K562 (cell line): ENCODE results near the gene AMBRA1. TPM values are rescaled to one million over a fixed set of nuclear protein-coding genes. Genes with fewer than 3 reads are reported as not detected.

Experiments
- CHCHD3 ChIP-seq: fragments of 250-450 bp; sonication (Bioruptor Pico); IDR thresholded peaks from 2 replicates; pipeline ENCODE4 v2.1.2; 2022; ENCODE audit warnings: mild to moderate bottlenecking
- E2F6 ChIP-seq, 2 experiments: IDR thresholded peaks; 2 replicates each; pipeline ENCODE4 v1.6.1; 2011; ENCODE audit warnings: borderline replicate concordance in 1 of 2, control low read depth in 1 of 2, low read depth in 1 of 2, low read length in 1 of 2, mild to moderate bottlenecking in 1 of 2, mixed read lengths in 1 of 2, moderate library complexity in 1 of 2; ENCODE audit not compliant: insufficient read depth in 1 of 2, insufficient read length in 1 of 2, poor library complexity in 1 of 2, severe bottlenecking in 1 of 2; ENCODE audit errors: extremely low read depth in 1 of 2
- FUS ChIP-seq: fragments of 200-400 bp; formaldehyde crosslinking; optimal IDR thresholded peaks from 2 replicates; pipeline ENCODE3; 2017; ENCODE audit warnings: low read depth, low read length
- GATAD2A ChIP-seq: fragments of 450-650 bp; IDR thresholded peaks from 2 replicates; pipeline ENCODE4 v1.6.1; 2017
- ID3 ChIP-seq, 2 experiments: fragments of 250-450 bp in 1 of 2; fragments of 450-650 bp in 1 of 2; sonication (Bioruptor Pico) in 1 of 2; IDR thresholded peaks; 2 replicates each; pipeline versions ENCODE4 v1.6.1 to v1.8.0; 2016 to 2021; ENCODE audit warnings: mild to moderate bottlenecking in 2 of 2, moderate library complexity in 2 of 2, missing compliant biosample characterization in 1 of 2, missing genetic modification characterization in 1 of 2
- LCOR ChIP-seq: sonication (generic); formaldehyde crosslinking; IDR thresholded peaks from 2 replicates; pipeline ENCODE4 v1.8.0; 2022; ENCODE audit warnings: mild to moderate bottlenecking, missing genetic modification reagents
- RBM25 ChIP-seq: fragments of 200-400 bp; formaldehyde crosslinking; IDR thresholded peaks from 2 replicates; pipeline ENCODE4 v1.6.1; 2018; ENCODE audit warnings: low read length, low read depth, moderate library complexity; ENCODE audit not compliant: severe bottlenecking
- RBM34 ChIP-seq: fragments of 200-400 bp; formaldehyde crosslinking; IDR thresholded peaks from 2 replicates; pipeline ENCODE4 v1.6.1; 2018; ENCODE audit warnings: low read length, borderline replicate concordance; ENCODE audit not compliant: insufficient read depth
- SOX6 ChIP-seq: fragments of 450-650 bp; IDR thresholded peaks from 2 replicates; pipeline ENCODE4 v1.6.1; 2014; ENCODE audit warnings: mild to moderate bottlenecking
- SRSF7 ChIP-seq: fragments of 200-400 bp; formaldehyde crosslinking; optimal IDR thresholded peaks from 2 replicates; pipeline ENCODE3; 2017; ENCODE audit warnings: mild to moderate bottlenecking, low read depth, low read length
- WHSC1 ChIP-seq: IDR thresholded peaks from one replicate; pipeline ENCODE4 v1.6.1; 2012; ENCODE audit warnings: low read length, control low read depth, inconsistent platforms
- ZBED1 ChIP-seq: IDR thresholded peaks from 2 replicates; pipeline ENCODE4 v1.6.1; 2014
- ZNF217 ChIP-seq: sonication (generic); formaldehyde crosslinking; IDR thresholded peaks from 2 replicates; pipeline ENCODE4 v1.8.0; 2022; ENCODE audit warnings: mild to moderate bottlenecking, missing genetic modification reagents
- ZNF277 ChIP-seq: fragments of 250-450 bp; sonication (Bioruptor Pico); IDR thresholded peaks from 2 replicates; pipeline ENCODE4 v1.8.0; 2022; ENCODE audit warnings: inconsistent platforms, mild to moderate bottlenecking, moderate library complexity, borderline replicate concordance
- ZNF3 ChIP-seq: fragments of 250-450 bp; sonication (Bioruptor Pico); IDR thresholded peaks from 2 replicates; pipeline ENCODE4 v1.5.0; 2021; ENCODE audit warnings: mild to moderate bottlenecking, moderate library complexity
- polyA plus RNA-seq, 8 experiments: library from polyadenylated mRNA; depleted of rRNA in 4 of 8; stranded (reverse) in 5 of 8; unstranded in 3 of 8; fragments of >200 nt; fragmentation: Nextera tagmentation in 2 of 8; fragmentation: Illumina TruSeq in 1 of 8; extraction: Ambion mirVana in 2 of 8; extraction: Trizol in 1 of 8; gene quantifications; 2 replicates each; pipeline versions ENCODE4 v1.2.1 to v1.2.3, GENCODE V29; 2011 to 2014; ENCODE audit warnings: inconsistent platforms in 1 of 8, missing spikeins in 1 of 8
- total RNA-seq, 7 experiments: library from RNA; depleted of rRNA in 6 of 7; stranded (reverse); fragments of >200 nt in 6 of 7; fragmentation: Illumina TruSeq in 2 of 7; extraction: Trizol in 2 of 7; gene quantifications; 2 replicates each; pipeline versions ENCODE4 v1.2.1 to v1.2.3, GENCODE V29; 2011 to 2021; ENCODE audit warnings: low replicate concordance in 1 of 7
- TF ChIP-seq, protein P1 (sequence below): sonication (generic); formaldehyde crosslinking; IDR thresholded peaks from 2 replicates; pipeline ENCODE4 v1.8.1; 2022; ENCODE audit warnings: missing genetic modification reagents
- TF ChIP-seq, protein P2 (sequence below): fragments of 200-800 bp; sonication (Bioruptor generic); IDR thresholded peaks from 2 replicates; pipeline ENCODE4 v1.6.1; 2017; ENCODE audit warnings: missing genetic modification characterization, missing compliant biosample characterization
- TF ChIP-seq, protein P3 (sequence below), 3 experiments: fragments of 200-800 bp in 1 of 3; fragments of 250-450 bp in 1 of 3; fragments of 450-650 bp in 1 of 3; sonication (Bioruptor Pico) in 1 of 3; sonication (Bioruptor generic) in 1 of 3; formaldehyde crosslinking in 1 of 3; IDR thresholded peaks; 2 replicates each; pipeline versions ENCODE4 v1.6.1 to v1.8.0; 2016 to 2022; ENCODE audit warnings: mild to moderate bottlenecking in 2 of 3, missing genetic modification characterization in 2 of 3, missing compliant biosample characterization in 1 of 3, moderate library complexity in 1 of 3

The AMBRA1 gene
- total and polyA plus RNA-seq, 9 of the 15 experiments (the other 6 are each of a cell fraction or from before 2014, with no cell fraction given), result 0.15 to 24.5 (median 13.0) TPM

GRCh38 chr11:46597609-46598219, 3.9 kb upstream of the AMBRA1 start (continued):
- TF ChIP-seq, protein P1, sequence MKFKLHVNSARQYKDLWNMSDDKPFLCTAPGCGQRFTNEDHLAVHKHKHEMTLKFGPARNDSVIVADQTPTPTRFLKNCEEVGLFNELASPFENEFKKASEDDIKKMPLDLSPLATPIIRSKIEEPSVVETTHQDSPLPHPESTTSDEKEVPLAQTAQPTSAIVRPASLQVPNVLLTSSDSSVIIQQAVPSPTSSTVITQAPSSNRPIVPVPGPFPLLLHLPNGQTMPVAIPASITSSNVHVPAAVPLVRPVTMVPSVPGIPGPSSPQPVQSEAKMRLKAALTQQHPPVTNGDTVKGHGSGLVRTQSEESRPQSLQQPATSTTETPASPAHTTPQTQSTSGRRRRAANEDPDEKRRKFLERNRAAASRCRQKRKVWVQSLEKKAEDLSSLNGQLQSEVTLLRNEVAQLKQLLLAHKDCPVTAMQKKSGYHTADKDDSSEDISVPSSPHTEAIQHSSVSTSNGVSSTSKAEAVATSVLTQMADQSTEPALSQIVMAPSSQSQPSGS (CRISPR knock-in tag), result no peak
- no peak for TF ChIP-seq GATAD2A
- TF ChIP-seq RBM25, result no peak
- TF ChIP-seq ZNF277, result no peak
- TF ChIP-seq WHSC1, result no peak
- no peak for TF ChIP-seq ID3 (CRISPR knock-in tag; IDR thresholded peaks at IDR 0.05)
- TF ChIP-seq ID3 (tag; IDR thresholded peaks at IDR 0.05), result no peak
- TF ChIP-seq E2F6 (IDR thresholded peaks at IDR 0.05; ENCODE audit: borderline replicate concordance in 1 of 2, extremely low read depth in 1 of 2, insufficient read depth in 1 of 2, insufficient read length in 1 of 2, low read depth in 1 of 2, low read length in 1 of 2, poor library complexity in 1 of 2, severe bottlenecking in 1 of 2), result no peak
- TF ChIP-seq ZNF3 (CRISPR knock-in tag), result no peak
- TF ChIP-seq ZBED1, result no peak
- TF ChIP-seq FUS, result no peak
- TF ChIP-seq SOX6, result peak; percentile 73; the same call in 1 of the 2 replicates
- no peak for TF ChIP-seq SRSF7
- no peak for TF ChIP-seq CHCHD3 (CRISPR knock-in tag)
- no peak for TF ChIP-seq LCOR (CRISPR knock-in tag)
- TF ChIP-seq, protein P2, sequence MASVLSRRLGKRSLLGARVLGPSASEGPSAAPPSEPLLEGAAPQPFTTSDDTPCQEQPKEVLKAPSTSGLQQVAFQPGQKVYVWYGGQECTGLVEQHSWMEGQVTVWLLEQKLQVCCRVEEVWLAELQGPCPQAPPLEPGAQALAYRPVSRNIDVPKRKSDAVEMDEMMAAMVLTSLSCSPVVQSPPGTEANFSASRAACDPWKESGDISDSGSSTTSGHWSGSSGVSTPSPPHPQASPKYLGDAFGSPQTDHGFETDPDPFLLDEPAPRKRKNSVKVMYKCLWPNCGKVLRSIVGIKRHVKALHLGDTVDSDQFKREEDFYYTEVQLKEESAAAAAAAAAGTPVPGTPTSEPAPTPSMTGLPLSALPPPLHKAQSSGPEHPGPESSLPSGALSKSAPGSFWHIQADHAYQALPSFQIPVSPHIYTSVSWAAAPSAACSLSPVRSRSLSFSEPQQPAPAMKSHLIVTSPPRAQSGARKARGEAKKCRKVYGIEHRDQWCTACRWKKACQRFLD, result no peak
- no peak for TF ChIP-seq RBM34
- TF ChIP-seq, protein P3, sequence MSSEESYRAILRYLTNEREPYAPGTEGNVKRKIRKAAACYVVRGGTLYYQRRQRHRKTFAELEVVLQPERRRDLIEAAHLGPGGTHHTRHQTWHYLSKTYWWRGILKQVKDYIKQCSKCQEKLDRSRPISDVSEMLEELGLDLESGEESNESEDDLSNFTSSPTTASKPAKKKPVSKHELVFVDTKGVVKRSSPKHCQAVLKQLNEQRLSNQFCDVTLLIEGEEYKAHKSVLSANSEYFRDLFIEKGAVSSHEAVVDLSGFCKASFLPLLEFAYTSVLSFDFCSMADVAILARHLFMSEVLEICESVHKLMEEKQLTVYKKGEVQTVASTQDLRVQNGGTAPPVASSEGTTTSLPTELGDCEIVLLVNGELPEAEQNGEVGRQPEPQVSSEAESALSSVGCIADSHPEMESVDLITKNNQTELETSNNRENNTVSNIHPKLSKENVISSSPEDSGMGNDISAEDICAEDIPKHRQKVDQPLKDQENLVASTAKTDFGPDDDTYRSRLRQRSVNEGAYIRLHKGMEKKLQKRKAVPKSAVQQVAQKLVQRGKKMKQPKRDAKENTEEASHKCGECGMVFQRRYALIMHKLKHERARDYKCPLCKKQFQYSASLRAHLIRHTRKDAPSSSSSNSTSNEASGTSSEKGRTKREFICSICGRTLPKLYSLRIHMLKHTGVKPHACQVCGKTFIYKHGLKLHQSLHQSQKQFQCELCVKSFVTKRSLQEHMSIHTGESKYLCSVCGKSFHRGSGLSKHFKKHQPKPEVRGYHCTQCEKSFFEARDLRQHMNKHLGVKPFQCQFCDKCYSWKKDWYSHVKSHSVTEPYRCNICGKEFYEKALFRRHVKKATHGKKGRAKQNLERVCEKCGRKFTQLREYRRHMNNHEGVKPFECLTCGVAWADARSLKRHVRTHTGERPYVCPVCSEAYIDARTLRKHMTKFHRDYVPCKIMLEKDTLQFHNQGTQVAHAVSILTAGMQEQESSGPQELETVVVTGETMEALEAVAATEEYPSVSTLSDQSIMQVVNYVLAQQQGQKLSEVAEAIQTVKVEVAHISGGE (CRISPR knock-in tag; IDR thresholded peaks at IDR 0.05), result no peak
- no peak for TF ChIP-seq ZNF217 (CRISPR knock-in tag)
